ENCODE data around the gene ASGR2.

DNA sequence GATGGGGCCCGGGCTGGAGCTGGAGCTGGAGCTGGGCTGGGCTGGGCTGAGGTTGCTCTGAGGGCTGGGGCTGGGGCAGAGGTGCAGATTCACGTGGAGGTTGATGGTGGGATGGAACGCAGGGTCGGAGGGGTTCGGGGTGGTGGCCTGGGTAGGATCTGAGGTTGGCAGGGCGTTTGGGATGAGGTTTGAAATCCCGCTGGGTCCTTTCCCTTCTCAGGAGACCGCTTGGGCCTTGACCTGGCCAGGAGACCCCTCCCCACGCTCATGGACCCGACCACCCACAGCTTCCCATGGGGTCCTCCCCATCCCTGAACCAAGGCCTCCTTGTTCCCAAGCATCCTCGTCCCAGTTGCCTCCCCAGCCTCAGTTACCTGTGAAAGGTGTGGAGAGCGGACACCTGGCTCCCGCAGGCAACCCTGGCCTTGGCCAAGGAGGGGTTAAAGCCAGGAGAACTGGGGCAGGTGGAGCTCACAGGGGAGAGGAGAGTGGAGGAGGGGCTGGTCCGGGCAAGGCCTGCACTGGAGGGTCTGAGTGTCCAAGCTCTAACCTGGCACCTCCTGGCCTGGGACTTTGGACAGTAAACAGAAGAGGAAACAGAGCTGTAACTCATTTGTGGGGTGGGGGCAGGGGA is at the start of gene ASGR2:
- TF ChIP-seq FOXK2 (IDR thresholded peaks at IDR 0.05), result no peak
- no peak for TF ChIP-seq CTBP1 (IDR thresholded peaks at IDR 0.05; ENCODE audit: borderline replicate concordance)
- no peak for TF ChIP-seq NFRKB (IDR thresholded peaks at IDR 0.05)
- no peak for TF ChIP-seq FOXM1 (IDR thresholded peaks at IDR 0.05; ENCODE audit: borderline replicate concordance)
- no peak for TF ChIP-seq ELF4 (IDR thresholded peaks at IDR 0.05)
- no peak for TF ChIP-seq ARNT (IDR thresholded peaks at IDR 0.05)
- no peak for TF ChIP-seq FOXA1 (IDR thresholded peaks at IDR 0.05)
